Panc1 (cell line): ENCODE measurements around the gene NPAS3. TPM values are rescaled to one million over a fixed set of nuclear protein-coding genes. Genes with fewer than 3 reads are reported as not detected.

ENCODE experiments used
- ATAC-seq: fragments of 200-7000 bp; cut with Tn5 transposase; 2 replicates; pipeline ENCODE4 v1.9.1; 2020; ENCODE audit warnings: mild to moderate bottlenecking, moderate library complexity
- BruUV-seq: library from RNA; stranded (reverse); fragments of 400-500 nt; replicated peaks from 2 replicates; lab custom pipeline; 2021; lab: Mats Ljungman, UMichigan
- CTCF ChIA-PET: fragments of 300-600 bp; sonication (Branson Sonifier 250); formaldehyde crosslinking; loops from one replicate; lab custom pipeline; 2022; ENCODE audit warnings: antibody characterized with exemption; lab: Charles Lee
- POLR2A ChIA-PET: fragments of 300-600 bp; sonication (Branson Sonifier 250); formaldehyde crosslinking; loops from one replicate; lab custom pipeline; 2022; ENCODE audit warnings: antibody characterized with exemption; lab: Charles Lee
- DNase-seq: peaks from one replicate; pipeline ENCODE4 v3.0.0-alpha.2; 2010; ENCODE audit warnings: low read depth, low spot score
- H3K27ac ChIP-seq: 2 replicates; pipeline ENCODE4 v1.5.1; 2011; ENCODE audit warnings: mild to moderate bottlenecking, low read length, inconsistent platforms
- H3K27me3 ChIP-seq: fragments of 200-500 bp; sonication (Bioruptor generic); 2 replicates; pipeline ENCODE4 v1.6.0; 2014; ENCODE audit warnings: low read length, inconsistent platforms; ENCODE audit not compliant: control insufficient read depth, insufficient read depth
- H3K36me3 ChIP-seq: fragments of 200-500 bp; sonication (Bioruptor generic); 2 replicates; pipeline ENCODE4 v1.5.1; 2014; ENCODE audit warnings: inconsistent platforms, mild to moderate bottlenecking, low read length, moderate library complexity; ENCODE audit not compliant: control insufficient read depth, insufficient read depth
- H3K4me1 ChIP-seq: 2 replicates; pipeline ENCODE4 v1.5.1; 2011; ENCODE audit warnings: inconsistent platforms, mild to moderate bottlenecking, low read length, moderate library complexity; ENCODE audit not compliant: control insufficient read depth, insufficient read depth
- H3K4me3 ChIP-seq, 2 experiments: 2 replicates each; pipeline ENCODE4 v1.5.1; 2011 to 2012; ENCODE audit warnings: low read depth in 2 of 2, low read length in 2 of 2, mild to moderate bottlenecking in 2 of 2, inconsistent platforms in 1 of 2, moderate library complexity in 1 of 2
- H3K9me3 ChIP-seq: fragments of 200-500 bp; sonication (Bioruptor generic); 2 replicates; pipeline ENCODE4 v1.5.1; 2014; ENCODE audit warnings: low read depth, mild to moderate bottlenecking, inconsistent platforms, low read length, moderate library complexity; ENCODE audit not compliant: control insufficient read depth, insufficient read depth
- CTCF ChIP-seq: fragments of 450-650 bp; IDR thresholded peaks from 2 replicates; pipeline ENCODE4 v1.5.1; 2017; ENCODE audit warnings: mild to moderate bottlenecking
- POLR2AphosphoS5 ChIP-seq: IDR thresholded peaks from 2 replicates; pipeline ENCODE4 v1.6.1; 2012; ENCODE audit warnings: mild to moderate bottlenecking, low read depth, low read length, moderate library complexity
- REST ChIP-seq, 2 experiments: IDR thresholded peaks; 2 replicates each; pipeline ENCODE4 v1.6.1; 2011 to 2012; ENCODE audit warnings: low read depth in 2 of 2, control low read depth in 1 of 2, low read length in 1 of 2, mild to moderate bottlenecking in 1 of 2, moderate library complexity in 1 of 2; ENCODE audit not compliant: insufficient read depth in 1 of 2
- SIN3A ChIP-seq: IDR thresholded peaks from 2 replicates; pipeline ENCODE4 v1.6.1; 2012; ENCODE audit warnings: low read depth, mild to moderate bottlenecking, low read length, moderate library complexity, borderline replicate concordance; ENCODE audit not compliant: insufficient read depth
- TCF7L2 ChIP-seq: IDR thresholded peaks from 2 replicates; pipeline ENCODE4 v1.6.1; 2011; ENCODE audit warnings: mild to moderate bottlenecking, low read depth, low read length, inconsistent platforms
- in situ Hi-C: cut with HindIII; loops from 2 replicates; pipeline ENCODE4 v1.10.0; 2016; ENCODE audit warnings: low sequenced_read_pairs, low pct_unique_long_range_greater_than_20kb
- intact Hi-C: fragments of 100-400 bp; cut with micrococcal nuclease; formaldehyde crosslinking; loops from one replicate; pipeline ENCODE4 v1.10.0; 2022; ENCODE audit not compliant: unreplicated experiment
- total RNA-seq: library from RNA; stranded (reverse); gene quantifications from one replicate; pipeline ENCODE4 v1.2.1, GENCODE V29; 2021; ENCODE audit not compliant: unreplicated experiment

Gene NPAS3
- total RNA-seq, 1 experiment from 2014 or later = 0.23 TPM

- H3K9me3 ChIP-seq = no peaks in the 10 kb centered on the region
- no peaks in the 10 kb centered on the region for H3K4me1 ChIP-seq
- no TSS peak for BruUV-seq
- no peaks in the 10 kb centered on the region for H3K36me3 ChIP-seq
- no peak overlapping the region for H3K4me3 ChIP-seq
- TF ChIP-seq TCF7L2 (no peak), POLR2AphosphoS5 (no peak), CTCF (no peak), REST (IDR thresholded peaks at IDR 0.05; ENCODE audit: insufficient read depth in 1 of 2, low read depth in 2 of 2, low read length in 1 of 2) (no peak), SIN3A (no peak)
- CTCF ChIA-PET = no interaction called here
- POLR2A ChIA-PET = no interaction called here
- in situ Hi-C loops (no loop called here), intact Hi-C loops (no loop called here)
- no peak overlapping the region for H3K27ac ChIP-seq
- no peaks in the 10 kb centered on the region for H3K27me3 ChIP-seq
- no peak for ATAC-seq
- no peak for DNase-seq
Measured at GRCh38 chr14:33186656-33187055, 248.0 kb downstream of the NPAS3 start.

GRCh38 chr14:33188880-33189279 lies 250.2 kb downstream of the NPAS3 start:
- ChIA-PET POLR2A (no interaction called here), CTCF (no interaction called here)
- no TSS peak for BruUV-seq
- H3K4me1 ChIP-seq = no peaks in the 10 kb centered on the region
- DNase-seq = no peak
- intact Hi-C loops = no loop called here
- H3K36me3 ChIP-seq = no peaks in the 10 kb centered on the region
- ATAC-seq = no peak
- no peak overlapping the region for H3K27ac ChIP-seq
- no peaks in the 10 kb centered on the region for H3K27me3 ChIP-seq
- no peak for TF ChIP-seq TCF7L2
- TF ChIP-seq REST (IDR thresholded peaks at IDR 0.05; ENCODE audit: insufficient read depth in 1 of 2, low read depth in 2 of 2, low read length in 1 of 2) = no peak
- TF ChIP-seq CTCF = no peak
- no peak overlapping the region for H3K4me3 ChIP-seq
- in situ Hi-C loops = no loop called here
- no peaks in the 10 kb centered on the region for H3K9me3 ChIP-seq
